ENCODE data around the gene CCBE1. TPM values are rescaled to one million over a fixed set of nuclear protein-coding genes. Genes with fewer than 3 reads are reported as not detected.
"Not testable (repeated sequence)": the region's sequence is repeated elsewhere in the genome, so short reads cannot be mapped to it uniquely, and the experiment has no call there.

The CCBE1 gene
- total RNA-seq, 1 experiment from 2014 or later, result 7.2 TPM

DNA sequence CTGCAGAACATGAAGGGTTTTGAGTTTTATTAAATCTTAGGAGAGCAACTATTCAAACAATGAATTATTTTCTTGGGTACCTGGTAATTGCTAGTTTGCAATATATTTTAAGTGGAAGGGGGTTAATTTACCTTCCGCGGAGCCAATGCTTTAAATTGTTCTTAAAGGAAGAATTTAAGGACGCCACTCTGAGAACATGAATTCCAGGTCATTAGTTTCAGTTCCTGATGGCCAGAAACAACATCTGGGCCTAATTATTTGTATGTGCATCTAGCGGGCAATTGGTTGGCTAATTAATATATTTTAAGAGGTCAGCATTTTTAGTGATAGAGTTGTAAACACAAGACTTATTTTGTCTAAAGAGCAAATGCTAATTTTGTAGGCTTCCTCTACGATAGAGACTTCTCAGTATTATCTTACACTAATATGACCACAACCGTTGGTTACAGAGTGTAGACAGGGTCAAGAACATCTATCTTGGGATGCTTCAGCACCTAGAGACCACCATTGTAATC, 40.8 kb downstream of the CCBE1 start:
- no peak for DNase-seq (ENCODE audit: low read depth)

DNA sequence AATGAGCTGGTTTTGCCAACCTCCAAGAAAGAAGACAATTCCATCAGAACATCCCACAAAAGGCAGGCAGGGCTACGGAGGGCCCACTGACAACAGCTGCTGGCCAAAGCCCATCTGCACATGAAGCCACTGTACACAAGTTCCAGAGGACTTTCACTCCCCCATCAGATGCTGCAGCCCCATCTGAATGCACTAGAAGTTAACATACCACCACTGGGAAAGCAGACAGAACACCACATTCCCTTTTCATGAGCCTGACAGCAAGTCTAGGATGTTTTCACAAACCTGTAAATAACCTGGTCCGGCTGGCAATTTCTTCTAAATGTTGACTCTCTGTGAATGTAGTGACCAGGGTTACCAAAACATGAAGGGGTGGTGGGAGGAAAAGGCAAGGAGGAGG, 41.5 kb downstream of the CCBE1 start:
- no peak for DNase-seq (ENCODE audit: low read depth)

DNA sequence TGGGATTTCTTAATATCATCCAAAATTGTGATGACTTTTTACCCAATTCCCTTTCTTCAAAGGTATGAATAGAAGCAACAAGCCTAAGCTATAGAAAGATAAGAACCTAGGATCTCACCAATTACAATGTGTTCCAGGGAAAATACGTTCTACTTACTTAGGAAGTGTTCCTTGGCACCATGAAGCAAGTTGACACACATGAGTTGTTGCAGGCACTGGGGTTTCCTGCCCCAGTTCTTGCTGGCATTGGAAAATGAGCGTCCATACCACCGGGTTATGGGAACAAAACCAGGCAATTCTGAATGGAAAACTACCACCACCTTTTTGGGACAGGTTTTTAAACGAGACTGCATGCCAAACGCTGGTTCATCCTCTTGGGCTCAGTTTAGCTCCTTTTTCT, 46.2 kb downstream of the CCBE1 start:
- no peak for DNase-seq (ENCODE audit: low read depth)

GRCh38 chr18:59650266-59650820, 46.9 kb downstream of the CCBE1 start:
- no peak for DNase-seq (ENCODE audit: low read depth)

DNA sequence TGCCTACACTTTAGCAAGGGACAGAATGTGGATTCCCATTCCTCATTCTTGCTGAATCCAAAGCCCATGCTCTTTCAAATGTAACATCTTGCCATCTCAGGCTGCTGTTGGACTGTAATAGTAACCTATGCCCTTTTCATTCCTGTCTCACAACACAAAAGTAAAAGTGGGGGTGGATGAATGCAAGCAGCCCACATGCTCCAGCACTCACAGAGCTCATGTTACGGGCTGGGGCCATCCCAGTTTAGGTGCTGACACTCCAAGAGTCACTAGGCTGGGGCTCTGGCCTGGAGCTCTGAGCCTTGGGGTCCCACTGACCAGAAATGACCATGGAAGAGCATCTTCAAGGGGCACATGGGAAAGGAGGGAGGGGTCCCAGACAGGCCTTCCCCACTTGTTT, 47.6 kb downstream of the CCBE1 start:
- no peak for DNase-seq (ENCODE audit: low read depth)

DNA sequence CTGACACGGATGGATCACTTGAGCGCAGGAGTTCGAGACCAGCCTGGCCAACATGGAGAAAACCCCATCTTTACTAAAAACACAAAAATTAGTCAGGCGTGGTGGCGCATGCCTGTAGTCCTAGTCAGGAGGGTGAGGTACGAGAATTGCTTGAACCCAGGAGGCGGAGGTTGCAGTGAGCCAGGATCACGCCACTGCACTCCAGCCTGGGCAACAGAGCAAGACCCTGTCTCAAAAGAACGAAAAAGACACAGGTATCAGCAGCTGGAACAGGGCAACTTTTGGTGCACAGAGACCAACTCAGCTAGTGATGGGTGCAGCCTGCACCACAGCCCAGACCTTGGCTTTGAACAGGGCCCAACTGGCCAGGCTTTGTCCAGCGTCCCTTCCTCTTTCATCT, 48.8 kb downstream of the CCBE1 start:
- not testable (repeated sequence) for DNase-seq (ENCODE audit: low read depth)

DNA sequence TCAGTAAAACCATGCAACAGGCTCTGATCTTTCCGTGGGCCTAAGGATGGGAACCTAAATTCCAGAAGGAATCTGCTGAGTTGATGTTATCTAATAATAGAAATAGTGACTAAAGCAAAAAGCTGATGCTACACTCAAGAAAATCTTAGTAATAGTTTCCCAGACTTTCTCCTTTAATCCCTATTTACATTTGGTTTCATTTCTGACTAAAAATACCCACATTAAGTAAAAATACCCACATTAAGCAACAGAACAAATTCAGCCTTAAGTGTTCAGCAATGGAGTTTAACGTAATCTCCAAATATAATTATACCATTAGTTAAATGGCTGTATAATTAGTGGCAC, 50.3 kb downstream of the CCBE1 start:
- no peak for DNase-seq (ENCODE audit: low read depth)

- DNase-seq (ENCODE audit: low read depth), result no peak
These were observed 50.8 kb downstream of the CCBE1 start for GRCh38 chr18:59646228-59646962.

DNA sequence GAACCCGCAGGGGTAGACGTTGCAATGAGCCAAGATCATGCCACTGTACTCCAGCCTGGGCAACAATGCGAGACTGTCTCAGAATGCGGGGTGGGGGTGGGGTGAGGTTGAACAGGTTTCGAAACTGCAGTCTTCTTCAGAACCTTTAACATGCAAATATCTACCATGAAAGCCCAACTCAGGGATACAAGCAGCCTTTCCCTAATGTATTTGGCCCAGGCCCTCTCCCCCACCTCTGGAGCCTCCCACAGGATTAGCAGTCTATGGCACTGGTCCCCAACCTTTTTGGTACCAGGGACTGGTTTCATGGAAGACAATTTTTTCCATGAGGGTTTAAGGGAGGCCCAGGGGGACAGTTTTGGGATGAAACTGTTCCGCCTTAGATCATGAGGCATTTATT, 53.5 kb downstream of the CCBE1 start:
- no peak for DNase-seq (ENCODE audit: low read depth)

DNA sequence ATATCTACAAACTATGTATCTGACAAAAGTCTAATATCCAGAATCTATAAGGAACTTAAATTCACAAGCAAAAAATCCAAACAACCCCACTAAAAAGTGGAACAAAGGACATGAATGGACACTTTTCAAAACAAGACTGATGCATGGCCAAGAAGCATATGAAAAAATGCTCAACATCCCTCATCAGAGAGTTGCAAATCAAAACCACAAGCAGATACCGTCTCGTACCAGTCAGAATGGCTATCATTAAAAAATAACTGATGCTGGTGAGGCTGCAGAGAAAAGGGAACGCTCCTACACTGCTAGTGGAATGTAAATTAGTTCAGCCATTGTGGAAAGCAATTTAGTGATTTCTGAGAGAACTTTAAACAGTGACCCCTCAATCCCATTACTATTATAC, 56.5 kb downstream of the CCBE1 start:
- no peak for DNase-seq (ENCODE audit: low read depth)

DNA sequence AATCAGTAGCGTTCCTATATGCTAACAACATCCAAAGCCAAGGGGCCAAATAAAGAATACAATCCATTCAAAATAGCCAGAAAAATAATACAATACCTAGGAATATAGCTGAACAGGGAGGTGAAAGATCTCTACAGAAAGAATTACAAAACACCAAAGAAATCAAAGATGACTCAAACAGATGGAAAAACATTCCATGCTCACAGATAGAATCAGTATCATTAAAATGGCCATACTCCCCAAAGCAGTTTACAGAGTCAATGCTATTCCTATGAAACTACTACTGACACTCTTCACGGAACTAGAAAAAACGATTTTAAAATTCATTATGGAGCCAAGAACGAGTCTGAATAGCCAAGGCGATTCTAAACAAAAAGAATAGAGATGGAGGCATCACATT, 57.4 kb downstream of the CCBE1 start:
- no peak for DNase-seq (ENCODE audit: low read depth)

GRCh38 chr18:59639136-59639535, 58.1 kb downstream of the CCBE1 start:
- no peak for DNase-seq (ENCODE audit: low read depth)

DNA sequence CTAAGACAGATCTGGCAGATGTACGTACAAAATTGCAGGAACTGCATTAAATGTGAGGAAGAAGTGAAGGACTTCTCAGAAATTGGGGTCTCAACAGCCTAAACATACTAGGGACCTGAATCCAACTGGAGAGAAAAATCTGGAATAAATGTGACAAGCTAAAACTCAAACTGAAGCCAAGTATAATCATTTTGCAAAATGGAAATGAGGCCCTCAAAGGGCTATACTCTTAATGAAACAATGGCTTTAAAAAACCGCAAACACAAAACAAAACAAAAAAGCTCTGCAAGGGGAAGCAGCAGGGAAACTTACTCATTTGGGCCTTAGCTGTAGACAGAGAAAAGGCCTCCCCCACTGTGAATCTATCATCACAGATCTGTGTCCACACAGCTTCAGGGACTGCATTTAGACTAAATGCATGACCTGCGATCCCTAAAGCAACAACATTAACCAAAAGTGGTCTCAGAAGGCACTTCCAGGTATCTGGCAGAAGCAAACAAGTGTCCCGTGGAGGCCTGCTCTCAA, 63.2 kb downstream of the CCBE1 start:
- DNase-seq (ENCODE audit: low read depth), result peak; percentile 71

GRCh38 chr18:59633317-59633716, 63.9 kb downstream of the CCBE1 start:
- DNase-seq (ENCODE audit: low read depth), result no peak

GRCh38 chr18:59631583-59632181, 65.5 kb downstream of the CCBE1 start:
- DNase-seq (ENCODE audit: low read depth), result peak; percentile 49

DNA sequence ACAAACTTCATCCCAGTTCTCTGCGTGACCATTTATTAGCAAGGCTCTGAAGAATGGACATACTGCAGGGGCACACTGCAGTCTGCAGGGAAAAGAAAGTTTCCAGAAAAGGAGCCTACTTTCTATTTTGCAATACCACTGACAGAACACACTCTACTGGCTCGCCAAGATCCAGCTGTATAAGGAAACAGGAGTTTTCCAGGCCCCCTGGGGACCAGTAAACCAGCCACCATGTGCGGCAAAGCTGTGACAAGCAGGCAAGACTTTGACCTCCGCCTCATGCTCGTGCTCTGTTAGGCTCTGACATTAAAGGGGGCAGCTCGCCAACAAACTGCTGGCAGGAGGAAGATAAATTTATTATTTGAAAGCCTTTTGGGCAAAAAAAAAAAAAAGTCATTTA, 67.3 kb downstream of the CCBE1 start:
- DNase-seq (ENCODE audit: low read depth), result no peak

GRCh38 chr18:59628995-59629394, 68.2 kb downstream of the CCBE1 start:
- no peak for DNase-seq (ENCODE audit: low read depth)

DNA sequence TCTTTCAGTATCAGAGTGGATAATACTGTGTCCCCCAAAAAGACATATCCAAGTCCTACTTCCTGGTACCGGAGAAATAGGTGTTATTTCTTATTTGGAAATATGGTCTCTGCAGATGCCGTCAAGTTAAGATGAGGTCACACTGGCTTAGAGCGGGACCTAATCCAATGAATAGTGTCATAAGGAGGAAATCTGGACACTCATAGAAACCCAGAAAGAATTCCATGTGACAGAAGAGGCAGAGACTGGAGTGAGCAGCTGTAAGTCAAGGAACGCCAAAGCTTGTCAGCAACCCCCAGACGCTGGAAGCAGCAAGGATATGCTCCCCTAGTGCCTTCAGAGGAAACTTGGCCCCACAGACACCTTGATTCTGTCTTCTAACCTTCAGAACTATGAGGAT, 69.8 kb downstream of the CCBE1 start:
- no peak for DNase-seq (ENCODE audit: low read depth)

DNA sequence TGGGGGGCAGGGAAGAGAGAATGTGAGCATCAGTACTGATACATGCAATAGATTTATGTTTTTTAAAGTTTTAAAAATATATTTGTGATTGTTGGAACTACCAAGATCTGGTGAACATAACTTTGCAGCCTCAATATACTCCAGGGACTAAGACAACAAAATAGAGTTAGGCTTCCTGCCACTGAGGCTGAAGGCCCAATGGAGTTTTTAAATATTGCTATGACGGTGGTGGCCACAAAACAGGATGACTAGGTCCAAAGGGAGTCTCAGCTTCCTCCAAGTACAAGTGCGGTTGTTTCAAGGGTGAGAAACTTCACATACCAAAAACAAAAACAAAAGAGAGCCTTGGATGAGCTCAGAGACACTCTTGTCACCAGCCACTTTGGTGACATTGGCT, 72.9 kb downstream of the CCBE1 start:
- DNase-seq (ENCODE audit: low read depth), result no peak

GRCh38 chr18:59623456-59624368, 73.5 kb downstream of the CCBE1 start:
- DNase-seq (ENCODE audit: low read depth), result peak; percentile 81

GRCh38 chr18:59621027-59621426, 76.2 kb downstream of the CCBE1 start:
- DNase-seq (ENCODE audit: low read depth), result peak; percentile 64

GRCh38 chr18:59620381-59620780, 76.8 kb downstream of the CCBE1 start:
- no peak for DNase-seq (ENCODE audit: low read depth)
